NCI-H2196 (cell line): ENCODE results near the gene TMEFF2.
"Not testable (repeated sequence)": the region's sequence is repeated elsewhere in the genome, so short reads cannot be mapped to it uniquely, and the experiment has no call there.

Experiments used
- DNase-seq: peaks from one replicate; lab custom pipeline; 2025; ENCODE audit not compliant: unreplicated experiment; lab: John Stamatoyannopoulos, UW

TMEFF2 gene

GRCh38 chr2:192130312-192130711 lies 64.4 kb downstream of the TMEFF2 start:
- not testable (repeated sequence) for DNase-seq

- no peak for DNase-seq
Observed at GRCh38 chr2:192128655-192129054, 66.1 kb downstream of the TMEFF2 start.

- no peak for DNase-seq
Observed at GRCh38 chr2:192127434-192127833, 67.3 kb downstream of the TMEFF2 start.

GRCh38 chr2:192126912-192127311 lies 67.8 kb downstream of the TMEFF2 start:
- no peak for DNase-seq

- no peak for DNase-seq
Observed at GRCh38 chr2:192126426-192126825, 68.3 kb downstream of the TMEFF2 start.

- DNase-seq = no peak
Observed at GRCh38 chr2:192124571-192124970, 70.2 kb downstream of the TMEFF2 start.

- DNase-seq = no peak
Observed at GRCh38 chr2:192123847-192124246, 70.9 kb downstream of the TMEFF2 start.

- DNase-seq = no peak
Observed at GRCh38 chr2:192122946-192123345, 71.8 kb downstream of the TMEFF2 start.

- no peak for DNase-seq
Observed at GRCh38 chr2:192122141-192122540, 72.6 kb downstream of the TMEFF2 start.

GRCh38 chr2:192119536-192119935 lies 75.2 kb downstream of the TMEFF2 start:
- DNase-seq = no peak

- DNase-seq = no peak
Observed at GRCh38 chr2:192117705-192118104, 77.0 kb downstream of the TMEFF2 start.

GRCh38 chr2:192111536-192111935 lies 83.2 kb downstream of the TMEFF2 start:
- DNase-seq = not testable (repeated sequence)

- DNase-seq = no peak
Observed at GRCh38 chr2:192099742-192100141, 95.0 kb downstream of the TMEFF2 start.

- DNase-seq = no peak
Observed at GRCh38 chr2:192098814-192099491, 95.8 kb downstream of the TMEFF2 start.

GRCh38 chr2:192091476-192091875 lies 103.3 kb downstream of the TMEFF2 start:
- DNase-seq = no peak

GRCh38 chr2:192090911-192091310 lies 103.8 kb downstream of the TMEFF2 start:
- no peak for DNase-seq

- DNase-seq = no peak
Observed at GRCh38 chr2:192087398-192087958, 107.3 kb downstream of the TMEFF2 start.

GRCh38 chr2:192082121-192082520 lies 112.6 kb downstream of the TMEFF2 start:
- DNase-seq = no peak

GRCh38 chr2:192080096-192080495 lies 114.6 kb downstream of the TMEFF2 start:
- DNase-seq = not testable (repeated sequence)

- no peak for DNase-seq
Observed at GRCh38 chr2:192073878-192074277, 120.9 kb downstream of the TMEFF2 start.

- no peak for DNase-seq
Observed at GRCh38 chr2:192072778-192073177, 122.0 kb downstream of the TMEFF2 start.

- no peak for DNase-seq
Observed at GRCh38 chr2:192072261-192072660, 122.5 kb downstream of the TMEFF2 start.

GRCh38 chr2:192070099-192070498 lies 124.6 kb downstream of the TMEFF2 start:
- no peak for DNase-seq
